Activated naive CD4-positive, alpha-beta T cell treated with anti-CD3 and anti-CD28 coated beads for 36 hours (primary cell): ENCODE results near the gene PSORS1C1. TPM values are rescaled to one million over a fixed set of nuclear protein-coding genes. Genes with fewer than 3 reads are reported as not detected.

Experiments used
- CTCF ChIA-PET: fragments of 350-600 bp; sonication (Branson Sonifier 250); formaldehyde crosslinking; loops from one replicate; lab custom pipeline; 2021; ENCODE audit warnings: antibody characterized with exemption; lab: Charles Lee
- DNase-seq: peaks from one replicate; pipeline ENCODE4 v3.0.0-alpha.2; 2020
- H3K27ac Mint-ChIP-seq: one replicate; pipeline ENCODE4 v1.8.0; 2021; ENCODE audit warnings: mild to moderate bottlenecking, mixed read lengths
- H3K27me3 Mint-ChIP-seq: one replicate; pipeline ENCODE4 v1.8.0; 2021; ENCODE audit warnings: low read depth, mixed read lengths
- H3K36me3 Mint-ChIP-seq: one replicate; pipeline ENCODE4 v1.8.0; 2021; ENCODE audit warnings: low read depth, mixed read lengths
- H3K4me1 Mint-ChIP-seq: one replicate; pipeline ENCODE4 v1.8.0; 2021; ENCODE audit warnings: low read depth, mixed read lengths
- H3K4me3 Mint-ChIP-seq: one replicate; pipeline ENCODE4 v1.8.0; 2021; ENCODE audit warnings: mild to moderate bottlenecking, moderate library complexity, mixed read lengths
- H3K9me3 Mint-ChIP-seq: one replicate; pipeline ENCODE4 v1.8.0; 2021; ENCODE audit warnings: mixed read lengths
- intact Hi-C: fragments of 100-400 bp; cut with micrococcal nuclease; formaldehyde crosslinking; loops from one replicate; pipeline ENCODE4 v1.15.1; 2023
- total RNA-seq, 2 experiments: library from RNA; stranded (reverse); gene quantifications; one replicate each; pipeline ENCODE4 v1.2.3, GENCODE V29; 2021

The PSORS1C1 gene
- total RNA-seq, 2 experiments from 2014 or later: 0.29 to 0.40 TPM

DNA sequence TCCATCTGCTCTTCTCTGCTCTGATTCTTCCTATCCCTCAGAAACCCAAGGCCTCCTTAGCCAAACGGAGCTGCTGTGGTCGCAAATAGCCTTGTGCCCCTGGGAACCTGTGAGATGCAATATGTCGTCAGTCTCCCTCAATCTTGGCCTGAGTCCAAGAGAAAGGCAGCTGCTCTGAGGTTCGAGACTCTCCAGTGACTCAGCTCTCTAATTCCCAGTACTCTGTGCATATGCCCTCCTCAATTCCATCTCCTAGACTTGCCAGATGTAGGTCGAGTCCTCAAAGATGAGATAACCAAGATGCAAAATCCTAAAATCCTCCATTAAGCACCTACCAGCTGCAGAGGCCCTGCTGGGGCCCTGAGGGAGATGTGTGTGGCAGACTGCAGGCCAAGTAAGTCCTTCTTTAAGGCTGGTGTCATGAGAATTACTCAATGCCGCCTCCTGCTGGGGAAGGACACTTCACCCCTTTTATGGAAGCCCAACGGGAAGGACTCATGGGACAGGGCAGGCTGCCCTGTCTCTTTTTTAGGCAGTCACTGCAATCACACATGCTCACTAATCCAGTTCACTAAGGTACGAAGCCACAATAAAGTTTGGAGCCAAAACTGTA is 30.8 kb upstream of the PSORS1C1 start:
- Mint-ChIP-seq H3K4me1 (peaks cover 17% of the 10 kb centered on the region), H3K27me3 (no peaks in the 10 kb centered on the region), H3K9me3 (no peaks in the 10 kb centered on the region), H3K4me3 (no peak overlapping the region), H3K27ac (no peak overlapping the region), H3K36me3 (no peaks in the 10 kb centered on the region)
- intact Hi-C loops: no loop called here
- DNase-seq: peak; percentile 70
- CTCF ChIA-PET: interaction anchor here (0.6 to 2.9 kb wide), 5 partner anchors 46 to 542 kb away, joined by 3 to 10 read pairs (median 4); partner anchors contain the start of gene VARS2

GRCh38 chr6:31086788-31087440 is 27.7 kb upstream of the PSORS1C1 start:
- CTCF ChIA-PET: interaction anchor here (0.6 to 2.5 kb wide), 53 partner anchors 8 to 1617 kb away, joined by 3 to 21 read pairs (median 3); partner anchors contain the start of genes MUCL3, TCF19 and VARS2
- no peak overlapping the region for H3K27ac Mint-ChIP-seq
- intact Hi-C loops: loop anchor here (1.0 to 5.0 kb wide), 7 partner anchors 18 to 546 kb away; partner anchors contain the start of genes FLOT1 and IER3
- H3K4me3 Mint-ChIP-seq: no peak overlapping the region
- H3K4me1 Mint-ChIP-seq: peaks cover 10% of the 10 kb centered on the region
- no peaks in the 10 kb centered on the region for H3K36me3 Mint-ChIP-seq
- no peak for DNase-seq
- H3K9me3 Mint-ChIP-seq: no peaks in the 10 kb centered on the region
- H3K27me3 Mint-ChIP-seq: no peaks in the 10 kb centered on the region

GRCh38 chr6:31087494-31088089 is 27.0 kb upstream of the PSORS1C1 start:
- DNase-seq: peak; percentile 95
- CTCF ChIA-PET: interaction anchor here (0.6 to 2.5 kb wide), 53 partner anchors 9 to 1617 kb away, joined by 3 to 21 read pairs (median 3); partner anchors contain the start of genes MUCL3, TCF19 and VARS2
- peaks cover 10% of the 10 kb centered on the region for H3K4me1 Mint-ChIP-seq
- H3K27ac Mint-ChIP-seq: no peak overlapping the region
- H3K36me3 Mint-ChIP-seq: no peaks in the 10 kb centered on the region
- H3K9me3 Mint-ChIP-seq: no peaks in the 10 kb centered on the region
- H3K4me3 Mint-ChIP-seq: no peak overlapping the region
- intact Hi-C loops: loop anchor here (1.0 to 5.0 kb wide), 7 partner anchors 19 to 547 kb away; partner anchors contain the start of genes FLOT1 and IER3
- no peaks in the 10 kb centered on the region for H3K27me3 Mint-ChIP-seq

DNA sequence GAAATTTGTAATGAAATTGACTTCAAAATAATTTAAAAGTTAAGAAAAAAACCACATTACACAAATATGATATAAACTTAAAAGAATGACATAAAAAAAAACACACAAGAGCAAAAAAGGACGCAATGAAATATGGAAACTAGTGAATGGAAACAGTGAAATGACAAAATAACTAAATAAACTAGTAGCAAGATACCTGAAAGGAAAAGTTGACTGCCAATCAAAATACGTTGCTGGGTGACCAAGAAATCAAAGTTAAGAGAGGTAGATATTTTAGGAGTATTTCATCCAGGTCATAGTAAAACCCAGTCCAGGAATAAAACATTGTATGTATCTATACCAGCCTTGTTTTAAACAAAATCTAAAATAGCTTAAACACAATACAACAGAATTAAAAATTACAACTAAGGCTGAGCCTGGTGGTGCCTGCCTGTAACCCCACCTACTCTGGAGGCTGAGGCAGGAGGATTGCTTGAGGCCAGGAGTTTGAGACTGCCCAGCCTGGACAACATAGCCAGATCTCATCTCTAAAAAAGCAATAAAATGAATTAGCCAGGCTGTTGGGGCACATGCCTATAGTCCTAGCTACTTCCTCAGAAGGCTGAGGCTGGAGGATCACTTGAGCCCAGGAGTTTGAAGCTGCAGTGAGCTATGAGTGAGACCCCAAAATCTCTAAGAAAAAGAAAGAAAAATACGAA is 24.2 kb upstream of the PSORS1C1 start:
- H3K27me3 Mint-ChIP-seq: no peaks in the 10 kb centered on the region
- H3K9me3 Mint-ChIP-seq: no peaks in the 10 kb centered on the region
- no peak for DNase-seq
- intact Hi-C loops: no loop called here
- H3K27ac Mint-ChIP-seq: no peak overlapping the region
- no peak overlapping the region for H3K4me3 Mint-ChIP-seq
- CTCF ChIA-PET: interaction anchor here (0.6 to 5.7 kb wide), 3 partner anchors 10 to 411 kb away, joined by 3 to 31 read pairs (median 4); no protein-coding TSS in a partner anchor
- no peaks in the 10 kb centered on the region for H3K36me3 Mint-ChIP-seq
- H3K4me1 Mint-ChIP-seq: peaks cover 26% of the 10 kb centered on the region

GRCh38 chr6:31090973-31091364 is 23.6 kb upstream of the PSORS1C1 start:
- Mint-ChIP-seq H3K4me1 (peaks cover 28% of the 10 kb centered on the region), H3K36me3 (no peaks in the 10 kb centered on the region), H3K4me3 (no peak overlapping the region), H3K27ac (no peak overlapping the region), H3K9me3 (no peaks in the 10 kb centered on the region), H3K27me3 (no peaks in the 10 kb centered on the region)
- intact Hi-C loops: no loop called here
- CTCF ChIA-PET: interaction anchor here (0.5 to 5.7 kb wide), 4 partner anchors 11 to 412 kb away, joined by 3 to 31 read pairs (median 4); no protein-coding TSS in a partner anchor
- no peak for DNase-seq

GRCh38 chr6:31091680-31092079 is 22.9 kb upstream of the PSORS1C1 start:
- Mint-ChIP-seq H3K27me3 (no peaks in the 10 kb centered on the region), H3K4me1 (peaks cover 34% of the 10 kb centered on the region), H3K4me3 (no peak overlapping the region), H3K27ac (no peak overlapping the region), H3K9me3 (no peaks in the 10 kb centered on the region), H3K36me3 (no peaks in the 10 kb centered on the region)
- CTCF ChIA-PET: interaction anchor here (0.5 to 5.7 kb wide), 2 partner anchors 12 to 365 kb away, joined by 4 to 31 read pairs; no protein-coding TSS in a partner anchor
- intact Hi-C loops: no loop called here
- DNase-seq: no peak

DNA sequence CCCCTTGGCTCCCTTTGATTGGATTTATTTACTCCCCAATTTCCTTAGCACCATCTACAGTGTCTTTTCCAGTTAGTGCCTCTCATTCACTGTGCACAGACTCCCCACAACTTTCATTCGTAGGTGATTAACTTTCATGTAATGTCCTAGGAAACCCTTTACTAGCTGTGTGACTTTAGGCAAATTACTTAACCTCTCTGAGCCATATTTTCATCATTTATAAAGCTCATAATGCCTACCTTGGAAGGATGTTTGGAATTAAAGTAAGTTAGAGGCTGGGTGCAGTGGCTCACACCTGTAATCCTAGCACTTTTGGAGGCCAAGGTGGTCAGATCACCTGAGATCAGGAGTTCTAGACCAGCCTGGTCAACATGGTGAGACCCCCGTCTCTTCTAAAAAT is 22.4 kb upstream of the PSORS1C1 start:
- no peaks in the 10 kb centered on the region for H3K9me3 Mint-ChIP-seq
- CTCF ChIA-PET: interaction anchor here (0.5 to 5.7 kb wide), 2 partner anchors 12 to 365 kb away, joined by 4 to 31 read pairs; no protein-coding TSS in a partner anchor
- H3K4me3 Mint-ChIP-seq: no peak overlapping the region
- H3K27me3 Mint-ChIP-seq: no peaks in the 10 kb centered on the region
- no peak for DNase-seq
- H3K27ac Mint-ChIP-seq: no peak overlapping the region
- H3K36me3 Mint-ChIP-seq: no peaks in the 10 kb centered on the region
- peaks cover 34% of the 10 kb centered on the region for H3K4me1 Mint-ChIP-seq
- intact Hi-C loops: no loop called here

DNA sequence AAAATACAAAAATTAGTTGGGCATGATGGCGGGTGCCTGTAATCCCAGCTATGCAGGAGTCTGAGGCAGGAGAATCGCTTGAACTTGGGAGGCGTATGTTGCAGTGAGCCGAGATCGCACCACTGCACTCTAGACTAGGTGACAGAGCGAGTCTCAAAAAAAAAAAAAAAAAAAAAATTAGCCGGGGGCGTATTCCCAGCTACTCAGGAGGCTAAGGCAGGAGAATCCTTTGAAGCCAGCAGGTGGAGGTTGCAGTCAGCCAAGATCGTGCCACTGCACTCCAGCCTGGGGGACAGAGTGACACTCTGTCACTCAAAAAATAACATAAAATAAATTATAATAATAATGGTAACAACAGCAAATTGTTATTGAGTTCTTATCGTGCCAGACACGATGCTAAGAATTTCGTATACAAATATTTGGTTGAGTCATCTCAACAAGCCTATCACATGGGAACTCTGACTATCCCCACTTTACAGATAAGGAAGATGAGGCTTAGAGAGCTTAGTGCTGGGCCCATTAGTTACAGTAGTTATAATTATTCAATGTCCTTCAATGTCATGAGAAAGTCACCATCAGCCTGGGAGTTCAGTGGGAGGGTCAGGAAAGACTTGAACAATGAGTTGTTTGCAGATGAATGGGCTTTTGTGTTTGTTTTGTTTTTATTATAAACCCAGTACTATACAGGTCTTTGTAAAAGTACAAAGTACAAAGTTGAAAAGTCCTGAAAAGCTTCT is 21.7 kb upstream of the PSORS1C1 start:
- peaks cover 35% of the 10 kb centered on the region for H3K4me1 Mint-ChIP-seq
- H3K36me3 Mint-ChIP-seq: no peaks in the 10 kb centered on the region
- intact Hi-C loops: no loop called here
- H3K4me3 Mint-ChIP-seq: no peak overlapping the region
- no peaks in the 10 kb centered on the region for H3K27me3 Mint-ChIP-seq
- CTCF ChIA-PET: interaction anchor here (0.7 to 5.7 kb wide), 3 partner anchors 13 to 52 kb away, joined by 3 to 31 read pairs (median 4); no protein-coding TSS in a partner anchor
- no peak overlapping the region for H3K27ac Mint-ChIP-seq
- no peak for DNase-seq
- no peaks in the 10 kb centered on the region for H3K9me3 Mint-ChIP-seq

DNA sequence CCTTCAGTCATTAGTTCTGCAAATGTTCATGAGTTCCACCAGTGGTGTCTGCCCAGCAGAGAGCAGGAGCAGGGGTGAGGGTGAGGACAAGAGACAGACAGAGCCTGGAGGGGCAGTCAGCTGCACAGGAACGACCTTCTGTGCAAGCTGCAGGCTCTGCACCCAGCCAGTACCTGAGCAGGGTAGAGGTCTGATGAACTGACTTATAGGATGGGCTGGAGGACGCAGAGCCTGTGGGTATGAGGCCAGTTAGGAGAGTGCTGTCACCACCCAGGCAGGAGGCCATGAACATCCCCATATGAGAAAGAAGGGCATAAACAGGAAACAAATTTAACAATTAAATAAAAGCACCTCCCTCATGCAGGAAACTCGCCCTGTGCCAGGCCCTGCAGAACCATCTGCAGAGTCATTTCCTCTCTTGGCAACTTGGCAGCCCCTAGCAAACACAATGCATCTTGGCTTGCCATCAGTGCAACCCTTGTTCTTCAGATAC is 20.2 kb upstream of the PSORS1C1 start:
- intact Hi-C loops: no loop called here
- H3K4me1 Mint-ChIP-seq: peaks cover 36% of the 10 kb centered on the region
- CTCF ChIA-PET: interaction anchor here (0.8 to 5.7 kb wide), 5 partner anchors 9 to 133 kb away, joined by 3 to 31 read pairs (median 3); no protein-coding TSS in a partner anchor
- peak; percentile 75 for DNase-seq
- no peaks in the 10 kb centered on the region for H3K9me3 Mint-ChIP-seq
- H3K4me3 Mint-ChIP-seq: no peak overlapping the region
- no peaks in the 10 kb centered on the region for H3K27me3 Mint-ChIP-seq
- H3K36me3 Mint-ChIP-seq: no peaks in the 10 kb centered on the region
- H3K27ac Mint-ChIP-seq: peak overlapping the region; percentile 81

- CTCF ChIA-PET: no interaction called here
Measured at GRCh38 chr6:31096215-31096614, 18.4 kb upstream of the PSORS1C1 start.

GRCh38 chr6:31096656-31097055 is 17.9 kb upstream of the PSORS1C1 start:
- DNase-seq: no peak
- CTCF ChIA-PET: interaction anchor here (0.7 kb wide), 1 partner anchor 11 kb away, joined by 3 read pairs; no protein-coding TSS in a partner anchor
- Mint-ChIP-seq H3K36me3 (no peaks in the 10 kb centered on the region), H3K9me3 (no peaks in the 10 kb centered on the region), H3K4me1 (peaks cover 36% of the 10 kb centered on the region), H3K4me3 (no peak overlapping the region), H3K27ac (no peak overlapping the region), H3K27me3 (no peaks in the 10 kb centered on the region)
- intact Hi-C loops: no loop called here

More at GRCh38 chr6:31096215-31096614, 18.4 kb upstream of the PSORS1C1 start:
- no peak for DNase-seq
- intact Hi-C loops: no loop called here
- no peaks in the 10 kb centered on the region for H3K27me3 Mint-ChIP-seq
- H3K36me3 Mint-ChIP-seq: no peaks in the 10 kb centered on the region
- no peak overlapping the region for H3K4me3 Mint-ChIP-seq
- H3K27ac Mint-ChIP-seq: no peak overlapping the region
- H3K4me1 Mint-ChIP-seq: peaks cover 36% of the 10 kb centered on the region
- H3K9me3 Mint-ChIP-seq: no peaks in the 10 kb centered on the region
